CD8-positive, alpha-beta memory T cell (primary cell): ENCODE measurements around the gene HS6ST3. TPM values are rescaled to one million over a fixed set of nuclear protein-coding genes. Genes with fewer than 3 reads are reported as not detected.

Source experiments
- CTCF ChIA-PET: fragments of 350-600 bp; sonication (Branson Sonifier 250); formaldehyde crosslinking; loops from one replicate; lab custom pipeline; 2021; ENCODE audit warnings: antibody characterized with exemption; lab: Charles Lee
- POLR2A ChIA-PET: fragments of 350-600 bp; sonication (Branson Sonifier 250); formaldehyde crosslinking; loops from one replicate; lab custom pipeline; 2021; ENCODE audit warnings: antibody characterized with exemption; lab: Charles Lee
- DNase-seq, 5 donors: peaks; one replicate each; pipeline versions ENCODE4 v3.0.0 to v3.0.0-alpha.2; 2020 to 2022; ENCODE audit warnings: mixed read lengths in 1 of 5
- H3K27ac ChIP-seq: one replicate; pipeline ENCODE4 v1.7.0; 2013; ENCODE audit warnings: low read depth, mild to moderate bottlenecking, low read length, moderate library complexity
- H3K27me3 ChIP-seq: 2 replicates; pipeline ENCODE4 v1.7.0; 2013; ENCODE audit warnings: low read length, mild to moderate bottlenecking; ENCODE audit not compliant: insufficient read depth, poor library complexity, severe bottlenecking
- H3K36me3 ChIP-seq: 2 replicates; pipeline ENCODE4 v1.7.0; 2013; ENCODE audit warnings: mild to moderate bottlenecking, low read length, moderate library complexity; ENCODE audit not compliant: insufficient read depth
- H3K4me1 ChIP-seq: 2 replicates; pipeline ENCODE4 v1.7.0; 2013; ENCODE audit warnings: mild to moderate bottlenecking, low read length, moderate library complexity; ENCODE audit not compliant: insufficient read depth
- H3K4me3 ChIP-seq: 2 replicates; pipeline ENCODE4 v1.7.0; 2013; ENCODE audit warnings: mild to moderate bottlenecking, low read length
- H3K9me3 ChIP-seq: 2 replicates; pipeline ENCODE4 v1.7.0; 2013; ENCODE audit warnings: mild to moderate bottlenecking, low read length
- H3K27ac Mint-ChIP-seq, 8 donors: one replicate each; pipeline ENCODE4 v1.8.0; 2020 to 2021; ENCODE audit warnings: mixed read lengths in 8 of 8, mild to moderate bottlenecking in 6 of 8, inconsistent platforms in 3 of 8, moderate library complexity in 3 of 8
- H3K27me3 Mint-ChIP-seq, 2 donors: one replicate each; pipeline ENCODE4 v1.8.0; 2020 to 2021; ENCODE audit warnings: mixed read lengths in 2 of 2, mild to moderate bottlenecking in 1 of 2, moderate library complexity in 1 of 2
- H3K36me3 Mint-ChIP-seq, 3 donors: one replicate each; pipeline ENCODE4 v1.8.0; 2020 to 2021; ENCODE audit warnings: mixed read lengths in 3 of 3, inconsistent platforms in 1 of 3, mild to moderate bottlenecking in 1 of 3
- H3K4me1 Mint-ChIP-seq, 3 donors: one replicate each; pipeline ENCODE4 v1.8.0; 2020 to 2021; ENCODE audit warnings: mixed read lengths in 3 of 3, inconsistent platforms in 1 of 3, mild to moderate bottlenecking in 1 of 3
- H3K4me3 Mint-ChIP-seq, 7 donors: one replicate each; pipeline ENCODE4 v1.8.0; 2020 to 2021; ENCODE audit warnings: mixed read lengths in 7 of 7, mild to moderate bottlenecking in 6 of 7, moderate library complexity in 4 of 7, inconsistent platforms in 2 of 7
- H3K9me3 Mint-ChIP-seq, 5 donors: one replicate each; pipeline ENCODE4 v1.8.0; 2020 to 2022; ENCODE audit warnings: mixed read lengths in 5 of 5, mild to moderate bottlenecking in 3 of 5, moderate library complexity in 2 of 5, inconsistent platforms in 1 of 5
- polyA plus RNA-seq: library from polyadenylated mRNA; unstranded; fragments of 300-500 nt; fragmentation: Illumina TruSeq; gene quantifications from one replicate; pipeline ENCODE4 v1.2.3, GENCODE V29; 2021
- total RNA-seq, 2 experiments: library from RNA; stranded (reverse); gene quantifications; one replicate each; pipeline ENCODE4 v1.2.3, GENCODE V29; 2021

HS6ST3 gene
- total and polyA plus RNA-seq, 3 experiments from 2014 or later: not detected

DNA sequence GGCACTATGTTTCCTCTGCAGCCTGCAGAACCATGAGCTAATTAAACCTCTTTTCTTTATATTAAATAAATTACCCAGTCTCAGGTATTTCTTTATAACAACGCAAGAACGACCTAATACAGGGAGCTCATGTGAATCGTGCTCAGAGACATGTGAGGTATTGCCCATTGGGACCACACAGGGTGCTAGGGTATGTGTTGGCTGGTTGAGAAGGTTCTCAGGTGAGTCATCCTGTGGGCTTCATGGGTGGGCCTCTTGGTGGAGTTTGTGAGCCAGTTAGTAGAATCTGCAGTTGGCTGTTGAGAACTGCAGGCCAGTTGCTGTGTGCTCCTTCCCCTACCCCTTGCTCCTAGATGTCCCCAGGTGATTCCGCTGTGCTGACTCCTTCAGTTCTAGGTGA lies 163.0 kb downstream of the HS6ST3 start:
- Histone ChIP-seq H3K27me3 (no peaks in the 10 kb centered on the region), H3K9me3 (no peaks in the 10 kb centered on the region), H3K4me3 (no peak overlapping the region), H3K4me1 (no peaks in the 10 kb centered on the region), H3K36me3 (no peaks in the 10 kb centered on the region), H3K27ac (no peak overlapping the region)
- H3K4me1 Mint-ChIP-seq: no peaks in the 10 kb centered on the region
- peaks cover 0 to 14% (median 1%) of the 10 kb centered on the region in 5 donors for H3K9me3 Mint-ChIP-seq
- H3K27me3 Mint-ChIP-seq: no peaks in the 10 kb centered on the region
- H3K36me3 Mint-ChIP-seq: no peaks in the 10 kb centered on the region
- ChIA-PET POLR2A (no interaction called here), CTCF (no interaction called here)
- H3K4me3 Mint-ChIP-seq: no peak overlapping the region
- no peak for DNase-seq
- H3K27ac Mint-ChIP-seq: no peak overlapping the region

DNA sequence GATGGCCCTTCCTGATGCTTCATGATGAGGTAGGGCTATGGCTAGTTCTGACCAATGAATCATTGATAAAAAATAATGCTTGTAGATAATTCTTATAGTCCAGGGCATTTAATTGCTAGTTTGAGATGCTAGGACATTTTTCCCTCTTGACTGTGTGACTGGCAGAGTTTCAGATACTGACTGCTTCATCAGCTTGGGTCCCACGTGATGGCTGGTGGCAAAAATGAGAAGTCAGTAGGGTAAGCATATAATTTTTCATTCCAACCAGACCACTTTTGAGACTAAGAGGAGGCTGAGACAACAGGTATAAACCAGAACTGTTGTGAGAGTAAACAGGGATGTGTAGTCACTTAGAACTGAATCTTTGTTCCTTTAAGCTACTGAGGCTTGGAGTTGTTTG lies 183.3 kb downstream of the HS6ST3 start:
- H3K4me3 ChIP-seq: no peak overlapping the region
- no peaks in the 10 kb centered on the region for H3K36me3 ChIP-seq
- no peaks in the 10 kb centered on the region for H3K4me1 ChIP-seq
- CTCF ChIA-PET: no interaction called here
- H3K4me1 Mint-ChIP-seq: no peaks in the 10 kb centered on the region
- no peaks in the 10 kb centered on the region for H3K36me3 Mint-ChIP-seq
- no peaks in the 10 kb centered on the region for H3K9me3 ChIP-seq
- H3K27me3 Mint-ChIP-seq: no peaks in the 10 kb centered on the region
- H3K27ac ChIP-seq: no peak overlapping the region
- no peak overlapping the region for H3K27ac Mint-ChIP-seq
- no peak for DNase-seq
- POLR2A ChIA-PET: no interaction called here
- no peaks in the 10 kb centered on the region for H3K27me3 ChIP-seq
- H3K4me3 Mint-ChIP-seq: no peak overlapping the region
- peaks cover 0 to 10% (median 3%) of the 10 kb centered on the region in 5 donors for H3K9me3 Mint-ChIP-seq

DNA sequence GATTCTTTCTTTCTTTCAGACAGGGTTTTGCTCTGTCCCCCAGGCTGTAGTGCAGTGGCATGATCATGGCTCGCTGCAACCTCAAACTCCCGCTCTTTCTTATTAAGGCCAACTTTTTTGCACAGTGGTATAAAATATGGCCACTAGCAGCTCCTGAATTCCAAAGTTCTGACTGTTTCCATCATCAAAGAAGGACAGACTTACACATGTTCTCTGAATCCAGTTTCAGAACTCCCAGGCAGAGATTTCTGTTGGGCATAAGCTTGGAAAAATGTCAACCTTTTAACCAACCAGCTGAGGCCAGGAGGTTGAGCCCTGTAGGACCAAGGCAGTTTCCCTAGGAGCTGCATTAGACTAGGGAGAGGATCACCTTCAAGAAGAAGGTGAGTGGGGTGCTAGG lies 184.1 kb downstream of the HS6ST3 start:
- H3K36me3 ChIP-seq: no peaks in the 10 kb centered on the region
- Mint-ChIP-seq H3K27me3 (no peaks in the 10 kb centered on the region), H3K4me3 (no peak overlapping the region), H3K27ac (no peak overlapping the region), H3K4me1 (no peaks in the 10 kb centered on the region), H3K9me3 (peaks cover 0 to 10% (median 3%) of the 10 kb centered on the region in 5 donors), H3K36me3 (no peaks in the 10 kb centered on the region)
- ChIA-PET CTCF (no interaction called here), POLR2A (no interaction called here)
- no peak for DNase-seq
- H3K27me3 ChIP-seq: no peaks in the 10 kb centered on the region
- no peaks in the 10 kb centered on the region for H3K4me1 ChIP-seq
- H3K4me3 ChIP-seq: no peak overlapping the region
- H3K9me3 ChIP-seq: no peaks in the 10 kb centered on the region
- H3K27ac ChIP-seq: no peak overlapping the region

DNA sequence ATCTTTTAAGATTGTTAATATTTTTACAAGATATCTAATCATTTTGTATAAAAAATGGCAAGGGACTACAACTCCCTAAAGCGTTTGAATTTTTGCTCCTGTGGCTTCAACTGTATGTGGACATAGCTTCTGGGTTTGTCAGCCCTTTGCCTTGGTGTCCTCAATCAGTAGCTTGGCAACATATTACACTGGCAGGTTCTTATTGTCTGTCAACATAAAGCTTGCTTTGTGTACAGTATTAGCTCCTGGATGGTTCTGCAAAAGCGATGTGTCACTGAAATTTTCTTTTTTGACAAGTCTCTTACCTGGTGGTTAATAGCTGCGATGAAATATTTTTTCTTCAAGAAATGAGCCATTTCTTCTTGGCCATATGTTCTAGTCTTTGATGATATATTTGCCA lies 190.0 kb downstream of the HS6ST3 start:
- CTCF ChIA-PET: no interaction called here
- H3K27ac Mint-ChIP-seq: no peak overlapping the region

DNA sequence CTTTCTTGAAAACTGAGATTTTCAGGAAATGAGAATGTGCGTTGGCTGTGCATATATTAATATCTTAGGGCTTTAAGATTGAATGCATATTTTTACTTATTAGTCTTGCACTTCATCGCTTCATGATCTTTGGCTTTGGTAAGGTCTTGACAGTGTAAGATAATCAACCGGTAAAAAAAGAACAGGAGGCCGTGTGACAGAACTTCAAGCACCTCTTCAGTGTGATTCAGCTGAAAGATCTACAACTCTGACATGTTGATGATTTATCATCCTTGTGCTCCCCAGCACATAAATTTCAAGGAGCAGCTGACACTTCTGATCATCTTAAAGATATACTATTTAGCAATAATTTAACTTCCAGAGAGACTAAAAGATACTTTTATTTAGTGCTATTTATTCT lies 195.1 kb downstream of the HS6ST3 start:
- Mint-ChIP-seq H3K36me3 (no peaks in the 10 kb centered on the region), H3K27me3 (no peaks in the 10 kb centered on the region), H3K27ac (no peak overlapping the region), H3K4me3 (no peak overlapping the region), H3K9me3 (peaks cover 0 to 7% (median 0%) of the 10 kb centered on the region in 5 donors), H3K4me1 (no peaks in the 10 kb centered on the region)
- Histone ChIP-seq H3K4me1 (no peaks in the 10 kb centered on the region), H3K4me3 (no peak overlapping the region), H3K9me3 (no peaks in the 10 kb centered on the region), H3K27ac (no peak overlapping the region), H3K36me3 (no peaks in the 10 kb centered on the region), H3K27me3 (no peaks in the 10 kb centered on the region)
- ChIA-PET POLR2A (no interaction called here), CTCF (no interaction called here)
- DNase-seq: no peak

More for the DNA sequence above, 190.0 kb downstream of the HS6ST3 start:
- H3K4me3 Mint-ChIP-seq: no peak overlapping the region
- Histone ChIP-seq H3K36me3 (no peaks in the 10 kb centered on the region), H3K9me3 (no peaks in the 10 kb centered on the region), H3K4me3 (no peak overlapping the region), H3K4me1 (no peaks in the 10 kb centered on the region), H3K27ac (no peak overlapping the region), H3K27me3 (no peaks in the 10 kb centered on the region)
- H3K27me3 Mint-ChIP-seq: no peaks in the 10 kb centered on the region
- no peaks in the 10 kb centered on the region for H3K36me3 Mint-ChIP-seq
- H3K4me1 Mint-ChIP-seq: no peaks in the 10 kb centered on the region
- peaks cover 0 to 13% (median 5%) of the 10 kb centered on the region in 5 donors for H3K9me3 Mint-ChIP-seq
- POLR2A ChIA-PET: no interaction called here
- DNase-seq: no peak

DNA sequence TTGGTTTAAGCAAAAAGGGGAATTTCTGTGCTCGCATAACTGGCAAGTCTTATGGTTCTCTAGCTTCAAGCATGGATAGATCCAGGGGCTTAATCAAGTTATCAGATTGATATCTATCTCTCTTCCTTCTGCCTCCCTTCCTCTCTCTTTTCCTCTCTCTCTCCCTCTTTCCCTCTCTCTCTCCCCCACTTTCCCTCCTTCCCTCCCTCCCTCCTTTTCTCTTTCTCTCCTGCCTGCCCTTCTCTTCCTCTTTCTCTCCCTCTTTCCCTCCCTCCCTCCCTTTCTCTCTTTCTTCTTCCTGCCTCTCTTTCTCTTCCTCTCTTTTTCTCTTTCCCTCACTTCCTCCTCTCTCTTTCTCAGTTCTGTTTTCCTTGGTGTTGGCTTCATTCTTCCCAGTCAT lies 195.8 kb downstream of the HS6ST3 start:
- ChIA-PET POLR2A (no interaction called here), CTCF (no interaction called here)
- H3K4me3 ChIP-seq: no peak overlapping the region
- Mint-ChIP-seq H3K27me3 (no peaks in the 10 kb centered on the region), H3K27ac (no peak overlapping the region), H3K4me1 (no peaks in the 10 kb centered on the region), H3K36me3 (no peaks in the 10 kb centered on the region), H3K9me3 (peaks cover 0 to 8% (median under 1%) of the 10 kb centered on the region in 5 donors), H3K4me3 (no peak overlapping the region)
- H3K27ac ChIP-seq: no peak overlapping the region
- H3K9me3 ChIP-seq: no peaks in the 10 kb centered on the region
- no peak for DNase-seq
- no peaks in the 10 kb centered on the region for H3K27me3 ChIP-seq
- no peaks in the 10 kb centered on the region for H3K4me1 ChIP-seq
- H3K36me3 ChIP-seq: no peaks in the 10 kb centered on the region

DNA sequence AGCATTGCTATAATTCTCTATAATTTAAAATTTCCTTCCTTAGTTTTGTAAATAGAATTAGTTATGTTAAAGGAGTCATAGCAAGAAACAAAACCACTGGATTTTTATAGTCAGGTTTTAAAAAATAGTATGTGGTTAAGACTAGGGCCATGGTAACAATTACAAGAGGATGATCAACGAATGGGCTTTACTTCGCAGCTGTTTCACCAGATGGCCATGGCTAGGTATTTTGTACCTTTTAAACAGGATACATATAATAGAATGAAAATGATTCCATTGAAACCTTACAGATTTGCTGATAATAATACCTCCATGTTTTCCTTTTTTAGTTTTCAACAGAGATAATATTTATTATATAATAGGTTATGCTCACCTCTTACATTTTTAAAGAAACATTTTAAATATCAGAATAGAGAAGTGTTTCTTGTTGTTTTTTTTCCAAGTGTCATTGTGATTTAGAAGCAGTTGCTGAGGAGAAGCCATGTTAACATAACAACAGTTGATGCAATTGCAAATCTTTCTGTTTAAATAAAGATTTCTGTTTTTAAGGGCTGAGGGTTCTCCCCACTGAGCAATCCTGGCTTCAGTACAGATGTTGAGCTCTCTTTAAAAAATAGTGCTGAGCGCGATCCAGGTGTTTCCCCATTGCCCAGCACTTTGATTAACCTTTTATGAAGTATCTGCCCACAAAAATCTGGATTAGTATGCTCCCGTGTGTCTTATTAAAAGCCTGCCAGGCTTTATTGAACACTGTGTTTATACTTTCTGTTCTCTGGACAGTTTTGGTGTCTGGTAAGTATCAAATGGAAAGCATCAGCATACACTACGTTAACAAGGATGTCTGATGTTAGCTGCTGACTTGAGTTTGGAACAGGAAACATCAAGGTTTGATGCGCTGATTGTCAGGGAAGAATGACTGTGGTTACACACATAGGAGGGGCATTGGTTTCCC lies 205.3 kb downstream of the HS6ST3 start:
- Mint-ChIP-seq H3K4me1 (no peaks in the 10 kb centered on the region), H3K4me3 (no peak overlapping the region), H3K27me3 (no peaks in the 10 kb centered on the region), H3K27ac (no peak overlapping the region), H3K36me3 (no peaks in the 10 kb centered on the region), H3K9me3 (peaks cover 4 to 19% (median 6%) of the 10 kb centered on the region in 5 donors)
- ChIA-PET POLR2A (no interaction called here), CTCF (no interaction called here)
- Histone ChIP-seq H3K4me1 (no peaks in the 10 kb centered on the region), H3K27me3 (no peaks in the 10 kb centered on the region), H3K27ac (no peak overlapping the region), H3K36me3 (no peaks in the 10 kb centered on the region), H3K4me3 (no peak overlapping the region), H3K9me3 (no peaks in the 10 kb centered on the region)
- no peak for DNase-seq

DNA sequence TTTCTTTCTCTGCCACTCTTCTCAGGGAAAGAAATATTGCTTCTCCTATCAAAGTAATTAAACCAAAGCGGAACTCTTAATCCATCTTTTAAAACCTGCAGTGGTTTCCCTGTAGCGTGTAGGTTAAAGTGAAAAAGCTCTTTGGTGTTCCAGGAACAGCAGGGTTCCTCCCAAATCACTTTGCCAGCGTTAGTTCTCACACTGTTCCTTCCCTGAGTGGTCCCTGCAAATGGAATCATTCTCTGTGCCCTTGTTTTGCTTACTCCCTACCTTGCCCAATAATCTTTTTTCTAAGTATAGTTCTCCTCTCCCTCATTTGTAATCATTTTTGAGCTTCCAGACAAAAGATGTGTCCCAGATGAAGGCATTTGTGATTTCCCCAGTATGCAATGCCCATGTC lies 207.5 kb downstream of the HS6ST3 start:
- Mint-ChIP-seq H3K4me1 (no peaks in the 10 kb centered on the region), H3K9me3 (peaks cover 4 to 12% (median 6%) of the 10 kb centered on the region in 5 donors), H3K4me3 (no peak overlapping the region), H3K27me3 (no peaks in the 10 kb centered on the region), H3K27ac (no peak overlapping the region), H3K36me3 (no peaks in the 10 kb centered on the region)
- CTCF ChIA-PET: no interaction called here
- Histone ChIP-seq H3K27me3 (no peaks in the 10 kb centered on the region), H3K9me3 (no peaks in the 10 kb centered on the region), H3K4me3 (no peak overlapping the region), H3K27ac (no peak overlapping the region), H3K36me3 (no peaks in the 10 kb centered on the region), H3K4me1 (no peaks in the 10 kb centered on the region)
- POLR2A ChIA-PET: no interaction called here
- DNase-seq: no peak
